KMS-11 (cell line): Measurements from ENCODE around the gene GPR176.

Source experiments
- H2AFZ ChIP-seq: fragments of 200-600 bp; sonication (generic); 2 replicates; pipeline ENCODE4 v1.6.1; 2016; ENCODE audit warnings: antibody characterized with exemption, mixed run types, low read depth
- H3K27ac ChIP-seq: fragments of 200-600 bp; sonication (generic); 2 replicates; pipeline ENCODE4 v1.6.1; 2016; ENCODE audit warnings: mild to moderate bottlenecking, mixed run types
- H3K27me3 ChIP-seq: fragments of 200-600 bp; sonication (generic); 2 replicates; pipeline ENCODE4 v1.6.1; 2017; ENCODE audit warnings: mild to moderate bottlenecking, low read depth, mixed run types, moderate library complexity; ENCODE audit not compliant: insufficient read depth
- H3K36me3 ChIP-seq: fragments of 200-600 bp; sonication (generic); 2 replicates; pipeline ENCODE4 v1.6.1; 2017; ENCODE audit warnings: mild to moderate bottlenecking, mixed run types; ENCODE audit not compliant: insufficient read depth
- H3K4me1 ChIP-seq: fragments of 200-600 bp; sonication (generic); 2 replicates; pipeline ENCODE4 v1.6.1; 2016; ENCODE audit warnings: mild to moderate bottlenecking, low read depth, mixed run types; ENCODE audit not compliant: poor library complexity, severe bottlenecking
- H3K4me2 ChIP-seq: fragments of 200-600 bp; sonication (generic); 2 replicates; pipeline ENCODE4 v1.7.0; 2016; ENCODE audit warnings: mild to moderate bottlenecking, mixed run types
- H3K4me3 ChIP-seq: fragments of 200-600 bp; sonication (generic); IDR thresholded peaks from 2 replicates; pipeline ENCODE4 v1.6.1; 2017; ENCODE audit warnings: low read depth, low read length, mixed read lengths; ENCODE audit not compliant: insufficient read depth
- H3K79me2 ChIP-seq: fragments of 200-600 bp; sonication (generic); 2 replicates; pipeline ENCODE4 v1.6.1; 2016; ENCODE audit warnings: low read depth, mixed run types; ENCODE audit not compliant: insufficient read depth
- H3K9ac ChIP-seq: fragments of 200-600 bp; sonication (generic); 2 replicates; pipeline ENCODE4 v1.6.1; 2016; ENCODE audit warnings: mild to moderate bottlenecking, mixed run types
- H4K20me1 ChIP-seq: fragments of 200-600 bp; sonication (generic); 2 replicates; pipeline ENCODE4 v1.6.1; 2016; ENCODE audit warnings: mild to moderate bottlenecking, mixed run types; ENCODE audit not compliant: insufficient read depth
- CTCF ChIP-seq: fragments of 200-600 bp; sonication (generic); conservative IDR thresholded peaks from 2 replicates; pipeline ENCODE4 v1.6.1; 2017; ENCODE audit warnings: low read depth, mild to moderate bottlenecking, antibody characterized with exemption, low read length, moderate library complexity, mixed read lengths

GPR176 gene

GRCh38 chr15:39936187-39936586 lies 16.1 kb upstream of the GPR176 start:
- no peak overlapping the region for H2AFZ ChIP-seq
- H4K20me1 ChIP-seq: no peaks in the 10 kb centered on the region
- H3K4me1 ChIP-seq: peaks cover 31% of the 10 kb centered on the region
- no peaks in the 10 kb centered on the region for H3K27me3 ChIP-seq
- H3K36me3 ChIP-seq: no peaks in the 10 kb centered on the region
- peaks cover 4% of the 10 kb centered on the region; the same call in 1 of the 2 replicates for H3K79me2 ChIP-seq
- H3K4me3 ChIP-seq: no peak overlapping the region
- H3K27ac ChIP-seq: no peak overlapping the region
- no peak overlapping the region for H3K4me2 ChIP-seq
- TF ChIP-seq CTCF: no peak
- H3K9ac ChIP-seq: no peak overlapping the region

DNA sequence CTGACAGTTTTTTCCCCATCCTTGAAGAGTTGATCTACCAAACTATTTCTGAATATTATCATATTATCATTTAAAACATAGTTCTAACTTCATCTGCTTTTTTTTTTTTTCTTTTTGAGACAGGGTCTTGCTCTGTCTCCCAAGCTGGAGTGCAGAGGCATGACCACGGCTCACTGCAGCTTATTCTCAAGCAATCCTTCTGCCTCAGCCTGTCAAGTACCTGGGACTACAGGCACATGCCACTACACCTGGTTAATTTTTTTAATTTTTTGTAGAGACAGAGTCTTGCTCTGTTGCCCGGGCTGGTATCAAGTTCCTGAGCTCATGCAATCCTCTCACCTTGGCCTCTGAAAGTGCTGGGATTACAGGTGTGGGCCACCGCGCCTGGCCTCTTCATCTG lies 15.2 kb upstream of the GPR176 start:
- no peaks in the 10 kb centered on the region for H3K27me3 ChIP-seq
- no peak for TF ChIP-seq CTCF
- H3K27ac ChIP-seq: no peak overlapping the region
- no peak overlapping the region for H2AFZ ChIP-seq
- no peaks in the 10 kb centered on the region for H4K20me1 ChIP-seq
- no peak overlapping the region for H3K4me3 ChIP-seq
- no peaks in the 10 kb centered on the region for H3K36me3 ChIP-seq
- H3K4me2 ChIP-seq: no peak overlapping the region
- H3K79me2 ChIP-seq: peaks cover 4% of the 10 kb centered on the region; the same call in 1 of the 2 replicates
- peaks cover 29% of the 10 kb centered on the region for H3K4me1 ChIP-seq
- no peak overlapping the region for H3K9ac ChIP-seq

GRCh38 chr15:39934397-39935071 lies 14.5 kb upstream of the GPR176 start:
- Histone ChIP-seq H2AFZ (peak overlapping the region; percentile 83), H3K9ac (peak overlapping the region; percentile 66), H3K4me2 (peak overlapping the region; percentile 55), H3K27me3 (no peaks in the 10 kb centered on the region), H3K27ac (no peak overlapping the region), H3K4me3 (no peak overlapping the region), H3K36me3 (no peaks in the 10 kb centered on the region), H3K4me1 (peaks cover 22% of the 10 kb centered on the region), H3K79me2 (peaks cover 4% of the 10 kb centered on the region; the same call in 1 of the 2 replicates), H4K20me1 (no peaks in the 10 kb centered on the region)
- TF ChIP-seq CTCF: no peak

DNA sequence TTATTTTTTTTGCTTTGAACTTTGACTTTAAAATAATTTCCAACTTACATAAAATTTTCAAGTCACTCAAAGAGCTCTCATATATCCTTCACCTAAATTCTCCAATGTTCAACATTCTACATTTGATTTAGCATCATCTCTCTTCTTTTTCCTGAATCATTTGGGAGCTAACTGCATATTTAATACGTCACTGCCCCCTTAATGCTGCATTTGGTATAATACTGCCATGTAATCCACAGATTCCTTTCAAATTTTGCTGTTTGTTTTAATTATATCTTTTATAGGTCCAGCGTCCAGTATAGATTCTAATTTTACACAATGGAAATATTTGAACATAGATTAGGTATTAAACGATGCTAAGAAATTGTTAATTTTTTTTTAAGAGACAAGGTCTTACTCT lies 11.5 kb upstream of the GPR176 start:
- TF ChIP-seq CTCF: no peak
- H3K36me3 ChIP-seq: no peaks in the 10 kb centered on the region
- no peak overlapping the region for H3K4me2 ChIP-seq
- H3K4me3 ChIP-seq: no peak overlapping the region
- no peaks in the 10 kb centered on the region for H3K79me2 ChIP-seq
- H4K20me1 ChIP-seq: no peaks in the 10 kb centered on the region
- H3K27me3 ChIP-seq: no peaks in the 10 kb centered on the region
- H2AFZ ChIP-seq: no peak overlapping the region
- H3K4me1 ChIP-seq: peaks cover 11% of the 10 kb centered on the region
- H3K27ac ChIP-seq: no peak overlapping the region
- no peak overlapping the region for H3K9ac ChIP-seq
